ENCODE results near the gene ROBO4. TPM values are rescaled to one million over a fixed set of nuclear protein-coding genes. Genes with fewer than 3 reads are reported as not detected.

ROBO4 gene
- polyA plus RNA-seq, 3 donors from 2014 or later = not detected

- no peak for DNase-seq
- Mint-ChIP-seq H3K27me3 (ENCODE audit: low read depth in 3 of 3) (peaks cover 2 to 8% (median 2%) of the 10 kb centered on the region in 3 donors), H3K36me3 (no peaks in the 10 kb centered on the region), H3K4me3 (no peak overlapping the region), H3K9me3 (peaks cover 0 to 2% (median 0%) of the 10 kb centered on the region in 6 donors), H3K27ac (no peak overlapping the region), H3K4me1 (no peaks in the 10 kb centered on the region)
These were observed 37.3 kb upstream of the ROBO4 start for GRCh38 chr11:124934862-124935547.

GRCh38 chr11:124930799-124931198, 33.1 kb upstream of the ROBO4 start:
- Mint-ChIP-seq H3K27me3 (ENCODE audit: low read depth in 3 of 3) (peaks cover 0 to 4% (median 3%) of the 10 kb centered on the region in 3 donors), H3K27ac (no peak overlapping the region), H3K36me3 (no peaks in the 10 kb centered on the region), H3K4me1 (no peaks in the 10 kb centered on the region), H3K4me3 (no peak overlapping the region), H3K9me3 (peaks cover 0 to under 1% (median 0%) of the 10 kb centered on the region in 6 donors)
- no peak for DNase-seq

GRCh38 chr11:124928942-124929665, 31.4 kb upstream of the ROBO4 start:
- peaks cover 1 to 6% (median 1%) of the 10 kb centered on the region in 3 donors for H3K27me3 Mint-ChIP-seq (ENCODE audit: low read depth in 3 of 3)
- no peaks in the 10 kb centered on the region for H3K4me1 Mint-ChIP-seq
- H3K4me3 Mint-ChIP-seq = no peak overlapping the region
- no peak overlapping the region for H3K27ac Mint-ChIP-seq
- no peaks in the 10 kb centered on the region for H3K9me3 Mint-ChIP-seq
- no peak for DNase-seq
- no peaks in the 10 kb centered on the region for H3K36me3 Mint-ChIP-seq

GRCh38 chr11:124923296-124923695, 25.6 kb upstream of the ROBO4 start:
- DNase-seq = no peak
- Mint-ChIP-seq H3K4me3 (no peak overlapping the region), H3K36me3 (no peaks in the 10 kb centered on the region), H3K27me3 (ENCODE audit: low read depth in 3 of 3) (peaks cover 1 to 6% (median 6%) of the 10 kb centered on the region in 3 donors), H3K4me1 (peaks cover 15 to 20% of the 10 kb centered on the region in 2 donors), H3K27ac (no peak overlapping the region), H3K9me3 (no peaks in the 10 kb centered on the region)

- no peaks in the 10 kb centered on the region for H3K36me3 Mint-ChIP-seq
- no peak for DNase-seq
- peaks cover 1 to 6% (median 5%) of the 10 kb centered on the region in 3 donors for H3K27me3 Mint-ChIP-seq (ENCODE audit: low read depth in 3 of 3)
- peaks cover 15 to 20% of the 10 kb centered on the region in 2 donors for H3K4me1 Mint-ChIP-seq
- no peaks in the 10 kb centered on the region for H3K9me3 Mint-ChIP-seq
- no peak overlapping the region for H3K27ac Mint-ChIP-seq
- peak overlapping the region in 1 of 5 donors; percentile 41 for H3K4me3 Mint-ChIP-seq
These were observed 25.2 kb upstream of the ROBO4 start for GRCh38 chr11:124922831-124923230.

GRCh38 chr11:124920870-124921609, 23.4 kb upstream of the ROBO4 start:
- H3K4me1 Mint-ChIP-seq = peaks cover 15 to 20% of the 10 kb centered on the region in 2 donors
- DNase-seq = peak; percentile 89 to 90 (median 89)
- H3K4me3 Mint-ChIP-seq = peak overlapping the region; percentile 83 to 88 (median 87)
- H3K27ac Mint-ChIP-seq = peak overlapping the region in 5 of 6 donors; percentile 65 to 90 (median 79)
- H3K27me3 Mint-ChIP-seq (ENCODE audit: low read depth in 3 of 3) = peaks cover 1 to 7% (median 6%) of the 10 kb centered on the region in 3 donors
- no peaks in the 10 kb centered on the region for H3K36me3 Mint-ChIP-seq
- H3K9me3 Mint-ChIP-seq = no peaks in the 10 kb centered on the region

- DNase-seq = no peak
- peak overlapping the region in 5 of 6 donors; percentile 65 to 90 (median 79) for H3K27ac Mint-ChIP-seq
- no peaks in the 10 kb centered on the region for H3K36me3 Mint-ChIP-seq
- H3K9me3 Mint-ChIP-seq = no peaks in the 10 kb centered on the region
- H3K27me3 Mint-ChIP-seq (ENCODE audit: low read depth in 3 of 3) = peaks cover under 1 to 6% (median 6%) of the 10 kb centered on the region in 3 donors
- peaks cover 15 to 20% of the 10 kb centered on the region in 2 donors for H3K4me1 Mint-ChIP-seq
- H3K4me3 Mint-ChIP-seq = peak overlapping the region; percentile 83 to 88 (median 87)
These were observed 22.7 kb upstream of the ROBO4 start for GRCh38 chr11:124920356-124920755.

- peaks cover 15 to 20% of the 10 kb centered on the region in 2 donors for H3K4me1 Mint-ChIP-seq
- H3K27ac Mint-ChIP-seq = peak overlapping the region in 1 of 6 donors; percentile 23
- H3K27me3 Mint-ChIP-seq (ENCODE audit: low read depth in 3 of 3) = peaks cover 0 to 6% (median 6%) of the 10 kb centered on the region in 3 donors
- H3K4me3 Mint-ChIP-seq = peak overlapping the region; percentile 31 to 88 (median 83)
- no peaks in the 10 kb centered on the region for H3K36me3 Mint-ChIP-seq
- DNase-seq = no peak
- H3K9me3 Mint-ChIP-seq = no peaks in the 10 kb centered on the region
These were observed 22.2 kb upstream of the ROBO4 start for GRCh38 chr11:124919898-124920297.

- Mint-ChIP-seq H3K9me3 (no peaks in the 10 kb centered on the region), H3K4me3 (peak within 1 kb of the TSS; percentile 31 to 88 (median 83)), H3K27me3 (ENCODE audit: low read depth in 3 of 3) (peaks cover 3 to 6% (median 6%) of the 10 kb centered on the region in 3 donors), H3K27ac (peak within 1 kb of the TSS in 2 of 6 donors; percentile 23 to 55), H3K36me3 (no peaks in the 10 kb centered on the region), H3K4me1 (peaks cover 15 to 20% of the 10 kb centered on the region in 2 donors)
- no peak for DNase-seq
These were observed 21.3 kb upstream of the ROBO4 start, which contains the start of gene HEPN1 for GRCh38 chr11:124918950-124919349. HEPN1 (plus strand) TSS chr11:124919250.

GRCh38 chr11:124917115-124917637, 19.5 kb upstream of the ROBO4 start:
- H3K36me3 Mint-ChIP-seq = no peaks in the 10 kb centered on the region
- H3K4me3 Mint-ChIP-seq = no peak overlapping the region
- H3K27me3 Mint-ChIP-seq (ENCODE audit: low read depth in 3 of 3) = peaks cover 2 to 6% (median 3%) of the 10 kb centered on the region in 3 donors

GRCh38 chr11:124916370-124916710, 18.7 kb upstream of the ROBO4 start:
- Mint-ChIP-seq H3K4me1 (peaks cover 9 to 14% of the 10 kb centered on the region in 2 donors), H3K4me3 (no peak overlapping the region), H3K9me3 (peaks cover 0 to 8% (median 0%) of the 10 kb centered on the region in 6 donors), H3K27me3 (ENCODE audit: low read depth in 3 of 3) (peaks cover 3 to 12% (median 6%) of the 10 kb centered on the region in 3 donors), H3K36me3 (peaks cover 0 to 5% (median 4%) of the 10 kb centered on the region in 3 donors), H3K27ac (no peak overlapping the region)
- DNase-seq = no peak

More at GRCh38 chr11:124917115-124917637, 19.5 kb upstream of the ROBO4 start:
- no peak overlapping the region for H3K27ac Mint-ChIP-seq
- peaks cover 13 to 20% of the 10 kb centered on the region in 2 donors for H3K4me1 Mint-ChIP-seq
- peaks cover 0 to 1% (median 0%) of the 10 kb centered on the region in 6 donors for H3K9me3 Mint-ChIP-seq
- no peak for DNase-seq

GRCh38 chr11:124915541-124916369, 18.1 kb upstream of the ROBO4 start:
- Mint-ChIP-seq H3K9me3 (peaks cover 0 to 8% (median 0%) of the 10 kb centered on the region in 6 donors), H3K4me3 (no peak overlapping the region), H3K36me3 (peaks cover 0 to 5% (median 4%) of the 10 kb centered on the region in 3 donors), H3K4me1 (peaks cover 8 to 11% of the 10 kb centered on the region in 2 donors), H3K27me3 (ENCODE audit: low read depth in 3 of 3) (peaks cover 3 to 11% (median 5%) of the 10 kb centered on the region in 3 donors), H3K27ac (no peak overlapping the region)
- DNase-seq = no peak

All from immature natural killer cell (primary cell).